ENCODE data around the gene TRIM4.
"Not testable (repeated sequence)": the region's sequence is repeated elsewhere in the genome, so short reads cannot be mapped to it uniquely, and the experiment has no call there.

Gene TRIM4

GRCh38 chr7:99926321-99926720 lies 7.0 kb upstream of the TRIM4 start:
- in situ Hi-C loops (cut with HindIII; ENCODE audit: low sequenced_read_pairs): no loop called here

- in situ Hi-C loops (cut with HindIII; ENCODE audit: low sequenced_read_pairs): no loop called here
Measured at GRCh38 chr7:99923200-99923599, 3.9 kb upstream of the TRIM4 start.

- in situ Hi-C loops (cut with HindIII; ENCODE audit: low sequenced_read_pairs): no loop called here
Measured at GRCh38 chr7:99920149-99920548, 819 bp upstream of the TRIM4 start.

- in situ Hi-C loops (cut with HindIII; ENCODE audit: low sequenced_read_pairs): no loop called here
Measured at GRCh38 chr7:99919814-99920112, 433 bp upstream of the TRIM4 start.

- in situ Hi-C loops (cut with HindIII; ENCODE audit: low sequenced_read_pairs): no loop called here
Measured at GRCh38 chr7:99910976-99911375, 8.4 kb downstream of the TRIM4 start.

GRCh38 chr7:99901581-99901980 lies 17.7 kb downstream of the TRIM4 start:
- in situ Hi-C loops (cut with HindIII; ENCODE audit: low sequenced_read_pairs): no loop called here

- in situ Hi-C loops (cut with HindIII; ENCODE audit: low sequenced_read_pairs): no loop called here
Measured at GRCh38 chr7:99899830-99900519, 19.4 kb downstream of the TRIM4 start.

- in situ Hi-C loops (cut with HindIII; ENCODE audit: low sequenced_read_pairs): no loop called here
Measured at GRCh38 chr7:99898836-99899235, 20.5 kb downstream of the TRIM4 start.

GRCh38 chr7:99898023-99898357 lies 21.3 kb downstream of the TRIM4 start:
- in situ Hi-C loops (cut with HindIII; ENCODE audit: low sequenced_read_pairs): no loop called here

- in situ Hi-C loops (cut with HindIII; ENCODE audit: low sequenced_read_pairs): no loop called here
Measured at GRCh38 chr7:99897322-99898022, 21.9 kb downstream of the TRIM4 start.

GRCh38 chr7:99894738-99895137 lies 24.6 kb downstream of the TRIM4 start:
- in situ Hi-C loops (cut with HindIII; ENCODE audit: low sequenced_read_pairs): no loop called here

GRCh38 chr7:99893280-99893679 lies 26.1 kb downstream of the TRIM4 start:
- in situ Hi-C loops (cut with HindIII; ENCODE audit: low sequenced_read_pairs): no loop called here

GRCh38 chr7:99890348-99890747 lies 29.0 kb downstream of the TRIM4 start:
- in situ Hi-C loops (cut with HindIII; ENCODE audit: low sequenced_read_pairs): not testable (repeated sequence)

GRCh38 chr7:99888366-99888765 lies 31.0 kb downstream of the TRIM4 start:
- in situ Hi-C loops (cut with HindIII; ENCODE audit: low sequenced_read_pairs): not testable (repeated sequence)

GRCh38 chr7:99881370-99881769 lies 38.0 kb downstream of the TRIM4 start:
- in situ Hi-C loops (cut with HindIII; ENCODE audit: low sequenced_read_pairs): no loop called here

- in situ Hi-C loops (cut with HindIII; ENCODE audit: low sequenced_read_pairs): no loop called here
Measured at GRCh38 chr7:99876933-99877332, 42.4 kb downstream of the TRIM4 start, which contains the start of gene OR2AE1. Gene OR2AE1 (minus strand): TSS chr7:99877033. CDS start chr7:99877033, 0 bp downstream.

- in situ Hi-C loops (cut with HindIII; ENCODE audit: low sequenced_read_pairs): no loop called here
Measured at GRCh38 chr7:99876491-99876890, 42.8 kb downstream of the TRIM4 start.

- in situ Hi-C loops (cut with HindIII; ENCODE audit: low sequenced_read_pairs): no loop called here
Measured at GRCh38 chr7:99868246-99868645, 51.1 kb downstream of the TRIM4 start.

GRCh38 chr7:99867477-99867876 lies 51.9 kb downstream of the TRIM4 start:
- in situ Hi-C loops (cut with HindIII; ENCODE audit: low sequenced_read_pairs): not testable (repeated sequence)

GRCh38 chr7:99863847-99864440 lies 55.4 kb downstream of the TRIM4 start:
- in situ Hi-C loops (cut with HindIII; ENCODE audit: low sequenced_read_pairs): no loop called here

GRCh38 chr7:99860281-99861127 lies 58.8 kb downstream of the TRIM4 start:
- in situ Hi-C loops (cut with HindIII; ENCODE audit: low sequenced_read_pairs): no loop called here

Measured in endothelial cell of hepatic sinusoid (primary cell).